ENCODE data around the gene SCUBE3.

GRCh38 chr6:35295036-35295435, 81.3 kb downstream of the SCUBE3 start:
- no peak for TF ChIP-seq CTCF (IDR thresholded peaks at IDR 0.05 in 2 of 3, conservative IDR thresholded peaks at IDR 0.05 in 1 of 3; ENCODE audit: borderline replicate concordance in 1 of 3, insufficient read depth in 1 of 3, low read depth in 2 of 3, low read length in 2 of 3)
- TF ChIP-seq RAD21 (IDR thresholded peaks at IDR 0.05; ENCODE audit: low read depth): no peak
- TF ChIP-seq EZH2 (IDR thresholded peaks at IDR 0.05): no peak
- TF ChIP-seq POLR2A (IDR thresholded peaks at IDR 0.05; ENCODE audit: borderline replicate concordance, extremely low read depth, insufficient read depth, insufficient read length): no peak
- no peak for TF ChIP-seq SIN3A (IDR thresholded peaks at IDR 0.05; ENCODE audit: low read depth)
- TF ChIP-seq, protein P1, sequence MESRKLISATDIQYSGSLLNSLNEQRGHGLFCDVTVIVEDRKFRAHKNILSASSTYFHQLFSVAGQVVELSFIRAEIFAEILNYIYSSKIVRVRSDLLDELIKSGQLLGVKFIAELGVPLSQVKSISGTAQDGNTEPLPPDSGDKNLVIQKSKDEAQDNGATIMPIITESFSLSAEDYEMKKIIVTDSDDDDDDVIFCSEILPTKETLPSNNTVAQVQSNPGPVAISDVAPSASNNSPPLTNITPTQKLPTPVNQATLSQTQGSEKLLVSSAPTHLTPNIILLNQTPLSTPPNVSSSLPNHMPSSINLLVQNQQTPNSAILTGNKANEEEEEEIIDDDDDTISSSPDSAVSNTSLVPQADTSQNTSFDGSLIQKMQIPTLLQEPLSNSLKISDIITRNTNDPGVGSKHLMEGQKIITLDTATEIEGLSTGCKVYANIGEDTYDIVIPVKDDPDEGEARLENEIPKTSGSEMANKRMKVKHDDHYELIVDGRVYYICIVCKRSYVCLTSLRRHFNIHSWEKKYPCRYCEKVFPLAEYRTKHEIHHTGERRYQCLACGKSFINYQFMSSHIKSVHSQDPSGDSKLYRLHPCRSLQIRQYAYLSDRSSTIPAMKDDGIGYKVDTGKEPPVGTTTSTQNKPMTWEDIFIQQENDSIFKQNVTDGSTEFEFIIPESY (IDR thresholded peaks at IDR 0.05; ENCODE audit: extremely low read depth, insufficient replicate concordance, low read length): no peak

Measured in HCT116 (cell line).